Activated naive CD4-positive, alpha-beta T cell treated with Interleukin-2 at 50 U/mL for 16 hours (primary cell): ENCODE measurements around the gene ABCG2.
"Not testable (repeated sequence)": the region's sequence is repeated elsewhere in the genome, so short reads cannot be mapped to it uniquely, and the experiment has no call there.

Experiments
- DNase-seq: peaks from one replicate; pipeline ENCODE4 v3.0.0-alpha.2; 2020

ABCG2 gene

GRCh38 chr4:88163336-88163735 is 4.9 kb upstream of the ABCG2 start:
- DNase-seq = no peak

GRCh38 chr4:88162626-88163025 is 4.2 kb upstream of the ABCG2 start:
- DNase-seq = no peak

- no peak for DNase-seq
Observed at GRCh38 chr4:88159229-88159725, 838 bp upstream of the ABCG2 start.

GRCh38 chr4:88158038-88158488 is 376 bp downstream of the ABCG2 start:
- peak; percentile 43 for DNase-seq

- DNase-seq = not testable (repeated sequence)
Observed at GRCh38 chr4:88152331-88152730, 6.1 kb downstream of the ABCG2 start.

GRCh38 chr4:88148560-88148959 is 9.9 kb downstream of the ABCG2 start:
- no peak for DNase-seq

- no peak for DNase-seq
Observed at GRCh38 chr4:88147799-88148217, 10.6 kb downstream of the ABCG2 start.

- DNase-seq = no peak
Observed at GRCh38 chr4:88146891-88147290, 11.5 kb downstream of the ABCG2 start.

- no peak for DNase-seq
Observed at GRCh38 chr4:88144866-88145300, 13.6 kb downstream of the ABCG2 start.

GRCh38 chr4:88144048-88144447 is 14.4 kb downstream of the ABCG2 start:
- DNase-seq = no peak

- no peak for DNase-seq
Observed at GRCh38 chr4:88143504-88143903, 14.9 kb downstream of the ABCG2 start.

GRCh38 chr4:88138561-88138960 is 19.9 kb downstream of the ABCG2 start:
- no peak for DNase-seq

GRCh38 chr4:88137112-88137511 is 21.3 kb downstream of the ABCG2 start:
- no peak for DNase-seq

GRCh38 chr4:88136249-88136648 is 22.2 kb downstream of the ABCG2 start:
- no peak for DNase-seq

- DNase-seq = no peak
Observed at GRCh38 chr4:88135356-88135663, 23.1 kb downstream of the ABCG2 start.

- DNase-seq = no peak
Observed at GRCh38 chr4:88134536-88135355, 23.7 kb downstream of the ABCG2 start.

GRCh38 chr4:88134111-88134510 is 24.3 kb downstream of the ABCG2 start:
- DNase-seq = no peak

- DNase-seq = no peak
Observed at GRCh38 chr4:88130544-88131305, 27.7 kb downstream of the ABCG2 start.

- DNase-seq = no peak
Observed at GRCh38 chr4:88130003-88130402, 28.4 kb downstream of the ABCG2 start.

GRCh38 chr4:88122260-88122659 is 36.2 kb downstream of the ABCG2 start:
- DNase-seq = not testable (repeated sequence)

- DNase-seq = no peak
Observed at GRCh38 chr4:88119943-88120342, 38.5 kb downstream of the ABCG2 start.

GRCh38 chr4:88115587-88115986 is 42.9 kb downstream of the ABCG2 start:
- DNase-seq = no peak

GRCh38 chr4:88112856-88113255 is 45.6 kb downstream of the ABCG2 start:
- no peak for DNase-seq

- DNase-seq = no peak
Observed at GRCh38 chr4:88110826-88111225, 47.6 kb downstream of the ABCG2 start.
